ENCODE data around the gene ACADVL. TPM values are rescaled to one million over a fixed set of nuclear protein-coding genes. Genes with fewer than 3 reads are reported as not detected.

Gene ACADVL
- total and polyA plus RNA-seq, 7 experiments from 2014 or later, result 75.3 to 390 (median 335) TPM

GRCh38 chr17:7215136-7215638 lies 4.6 kb upstream of the ACADVL start:
- Histone ChIP-seq H3K36me3 (ENCODE audit: control insufficient read depth in 2 of 3, insufficient read depth in 3 of 3, low read length in 3 of 3) (peaks cover 0 to 6% (median 0%) of the 10 kb centered on the region in 3 experiments), H3K27ac (ENCODE audit: low read depth, low read length) (peak overlapping the region; percentile 97), H3K4me1 (ENCODE audit: control insufficient read depth in 2 of 2, insufficient read depth in 2 of 2, low read length in 2 of 2) (peaks cover 26 to 51% of the 10 kb centered on the region in 2 donors), H3K27me3 (ENCODE audit: control insufficient read depth in 2 of 2, insufficient read depth in 2 of 2, low read length in 2 of 2) (no peaks in the 10 kb centered on the region), H3K4me3 (ENCODE audit: low read length) (peak overlapping the region; percentile 61), H3K9me3 (ENCODE audit: control insufficient read depth in 2 of 3, low read length in 3 of 3) (no peaks in the 10 kb centered on the region)
- H3K36me3 Mint-ChIP-seq, result no peaks in the 10 kb centered on the region
- peaks cover 36 to 70% (median 66%) of the 10 kb centered on the region in 7 donors for H3K4me1 Mint-ChIP-seq
- H3K27me3 Mint-ChIP-seq, result peaks cover 0 to 14% (median 0%) of the 10 kb centered on the region in 5 donors
- ATAC-seq (no peak), DNase-seq (no peak)
- POLR2A ChIA-PET, result interaction anchor here (0.6 to 13.7 kb wide), 9 partner anchors 11 to 368 kb away, joined by 3 to 265 read pairs (median 5); partner anchors contain the start of genes ACAP1, DVL2, GABARAP and MPDU1
- peak overlapping the region; percentile 90 to 100 (median 99) for H3K27ac Mint-ChIP-seq
- peaks cover 0 to 6% (median 0%) of the 10 kb centered on the region in 11 donors for H3K9me3 Mint-ChIP-seq
- H3K4me3 Mint-ChIP-seq, result peak overlapping the region; percentile 76 to 97 (median 94)
- intact Hi-C loops (cut with micrococcal nuclease), result loop anchor here (1.0 to 10.0 kb wide), 7 partner anchors 168 to 630 kb away; partner anchors contain the start of genes C17orf100 (in 1 of the 2), KDM6B (in 1 of the 2), MED31 (in 1 of the 2) and POLR2A (in 1 of the 2)
- CTCF ChIA-PET, result no interaction called here

DNA sequence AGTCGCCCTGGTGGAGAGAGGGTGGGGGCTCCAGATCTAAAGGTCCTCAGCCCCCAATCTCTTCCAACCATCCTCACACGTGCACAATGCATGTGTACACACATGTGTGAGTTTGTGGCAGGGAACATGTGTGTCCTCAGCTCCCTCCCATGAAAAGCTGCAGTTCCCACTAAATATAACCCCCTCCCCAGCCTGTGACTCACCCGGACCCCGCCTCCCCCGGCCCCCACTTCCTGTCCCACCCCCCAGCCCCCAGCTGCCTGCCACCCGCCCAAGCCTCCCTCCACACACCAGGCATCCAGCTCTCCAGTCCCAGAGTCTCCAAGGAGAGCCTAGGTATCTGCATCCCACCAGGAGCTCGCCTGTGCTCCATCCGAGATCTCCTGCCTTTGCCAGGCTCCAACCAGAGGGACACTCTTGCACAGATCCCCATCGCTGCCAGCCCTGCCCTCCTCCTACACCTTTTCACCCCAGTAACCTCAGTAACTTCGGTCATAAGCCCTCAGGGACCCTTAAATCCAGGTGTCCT lies 4.0 kb upstream of the ACADVL start:
- peak overlapping the region; percentile 61 for H3K4me3 ChIP-seq (ENCODE audit: low read length)
- peak overlapping the region; percentile 97 for H3K27ac ChIP-seq (ENCODE audit: low read depth, low read length)
- H3K4me1 Mint-ChIP-seq, result peaks cover 37 to 75% (median 70%) of the 10 kb centered on the region in 7 donors
- no peaks in the 10 kb centered on the region for H3K36me3 Mint-ChIP-seq
- H3K27me3 ChIP-seq (ENCODE audit: control insufficient read depth in 2 of 2, insufficient read depth in 2 of 2, low read length in 2 of 2), result no peaks in the 10 kb centered on the region
- H3K9me3 ChIP-seq (ENCODE audit: control insufficient read depth in 2 of 3, low read length in 3 of 3), result no peaks in the 10 kb centered on the region
- H3K9me3 Mint-ChIP-seq, result peaks cover 0 to 6% (median 0%) of the 10 kb centered on the region in 11 donors
- DNase-seq, result peak in 1 of 9 donors; percentile 45
- intact Hi-C loops (cut with micrococcal nuclease), result loop anchor here (1.0 to 10.0 kb wide), 7 partner anchors 169 to 629 kb away; partner anchors contain the start of genes C17orf100 (in 1 of the 2), KDM6B (in 1 of the 2), MED31 (in 1 of the 2) and POLR2A (in 1 of the 2)
- peaks cover 0 to 11% (median 0%) of the 10 kb centered on the region in 5 donors for H3K27me3 Mint-ChIP-seq
- ChIA-PET CTCF (no interaction called here), POLR2A (interaction anchor here (0.9 to 13.7 kb wide), 6 partner anchors 12 to 121 kb away, joined by 3 to 265 read pairs (median 4); partner anchors contain the start of genes ACAP1, DVL2, GABARAP and PHF23)
- peak overlapping the region; percentile 43 to 97 (median 88) for H3K4me3 Mint-ChIP-seq
- peaks cover 30 to 56% of the 10 kb centered on the region in 2 donors for H3K4me1 ChIP-seq (ENCODE audit: control insufficient read depth in 2 of 2, insufficient read depth in 2 of 2, low read length in 2 of 2)
- no peak for ATAC-seq
- peak overlapping the region; percentile 90 to 100 (median 99) for H3K27ac Mint-ChIP-seq
- H3K36me3 ChIP-seq (ENCODE audit: control insufficient read depth in 2 of 3, insufficient read depth in 3 of 3, low read length in 3 of 3), result peaks cover 0 to 6% (median 0%) of the 10 kb centered on the region in 3 experiments

- H3K27me3 Mint-ChIP-seq, result peaks cover 0 to 8% (median 0%) of the 10 kb centered on the region in 5 donors
- no peak for ATAC-seq
- POLR2A ChIA-PET, result interaction anchor here (0.7 to 13.7 kb wide), 5 partner anchors 12 to 121 kb away, joined by 3 to 265 read pairs (median 3); partner anchors contain the start of genes DVL2, GABARAP and PHF23
- H3K27ac ChIP-seq (ENCODE audit: low read depth, low read length), result peak overlapping the region; percentile 70
- H3K27me3 ChIP-seq (ENCODE audit: control insufficient read depth in 2 of 2, insufficient read depth in 2 of 2, low read length in 2 of 2), result no peaks in the 10 kb centered on the region
- no peak for DNase-seq
- H3K36me3 Mint-ChIP-seq, result peaks cover 0 to 5% (median 0%) of the 10 kb centered on the region in 5 donors
- peak overlapping the region; percentile 43 to 94 (median 76) for H3K4me3 Mint-ChIP-seq
- peaks cover 35 to 57% of the 10 kb centered on the region in 2 donors for H3K4me1 ChIP-seq (ENCODE audit: control insufficient read depth in 2 of 2, insufficient read depth in 2 of 2, low read length in 2 of 2)
- no peaks in the 10 kb centered on the region for H3K9me3 ChIP-seq (ENCODE audit: control insufficient read depth in 2 of 3, low read length in 3 of 3)
- CTCF ChIA-PET, result no interaction called here
- no peak overlapping the region for H3K4me3 ChIP-seq (ENCODE audit: low read length)
- peaks cover 0 to 6% (median 0%) of the 10 kb centered on the region in 3 experiments for H3K36me3 ChIP-seq (ENCODE audit: control insufficient read depth in 2 of 3, insufficient read depth in 3 of 3, low read length in 3 of 3)
- H3K9me3 Mint-ChIP-seq, result peaks cover 0 to 6% (median 0%) of the 10 kb centered on the region in 11 donors
- intact Hi-C loops (cut with micrococcal nuclease), result loop anchor here (10.0 kb wide), 3 partner anchors 562 to 628 kb away; partner anchors contain the start of genes C17orf100 (in 1 of the 2), KDM6B (in 1 of the 2) and MED31 (in 1 of the 2)
- peaks cover 45 to 82% (median 77%) of the 10 kb centered on the region in 7 donors for H3K4me1 Mint-ChIP-seq
- H3K27ac Mint-ChIP-seq, result peak overlapping the region; percentile 53 to 100 (median 94)
Measured at GRCh38 chr17:7216242-7217112, 3.3 kb upstream of the ACADVL start.

- intact Hi-C loops (cut with micrococcal nuclease), result loop anchor here (10.0 kb wide), 3 partner anchors 563 to 627 kb away; partner anchors contain the start of genes C17orf100 (in 1 of the 2), KDM6B (in 1 of the 2) and MED31 (in 1 of the 2)
- H3K9me3 ChIP-seq (ENCODE audit: control insufficient read depth in 2 of 3, low read length in 3 of 3), result no peaks in the 10 kb centered on the region
- Mint-ChIP-seq H3K4me1 (peaks cover 45 to 79% (median 74%) of the 10 kb centered on the region in 7 donors), H3K27me3 (peaks cover 0 to 3% (median 0%) of the 10 kb centered on the region in 5 donors), H3K36me3 (peaks cover 0 to 5% (median 0%) of the 10 kb centered on the region in 5 donors), H3K4me3 (peak overlapping the region; percentile 75 to 94 (median 86)), H3K27ac (peak overlapping the region; percentile 62 to 100 (median 94)), H3K9me3 (peaks cover 0 to 6% (median 0%) of the 10 kb centered on the region in 11 donors)
- ATAC-seq (no peak), DNase-seq (peak in 1 of 9 donors; percentile 21)
- H3K4me1 ChIP-seq (ENCODE audit: control insufficient read depth in 2 of 2, insufficient read depth in 2 of 2, low read length in 2 of 2), result peaks cover 35 to 57% of the 10 kb centered on the region in 2 donors
- H3K27me3 ChIP-seq (ENCODE audit: control insufficient read depth in 2 of 2, insufficient read depth in 2 of 2, low read length in 2 of 2), result no peaks in the 10 kb centered on the region
- ChIA-PET POLR2A (interaction anchor here (0.6 to 13.7 kb wide), 3 partner anchors 11 to 19 kb away, joined by 4 to 265 read pairs (median 8); partner anchors contain the start of genes DVL2, GABARAP and PHF23), CTCF (interaction anchor here (0.5 kb wide), 1 partner anchor 62 kb away, joined by 4 read pairs; no protein-coding TSS in a partner anchor)
- H3K27ac ChIP-seq (ENCODE audit: low read depth, low read length), result peak overlapping the region; percentile 75
- peaks cover 0 to 9% (median 0%) of the 10 kb centered on the region in 3 experiments for H3K36me3 ChIP-seq (ENCODE audit: control insufficient read depth in 2 of 3, insufficient read depth in 3 of 3, low read length in 3 of 3)
- peak overlapping the region; percentile 45 for H3K4me3 ChIP-seq (ENCODE audit: low read length)
Measured at GRCh38 chr17:7217113-7217987, 2.4 kb upstream of the ACADVL start.

- POLR2A ChIA-PET, result interaction anchor here (0.7 to 13.7 kb wide), 3 partner anchors 10 to 63 kb away, joined by 3 to 265 read pairs (median 8); partner anchors contain the start of genes DVL2, GABARAP, PHF23 and SLC2A4
- peak overlapping the region; percentile 45 for H3K4me3 ChIP-seq (ENCODE audit: low read length)
- no peak for DNase-seq
Measured at GRCh38 chr17:7218166-7218565, 1.6 kb upstream of the ACADVL start.

More at GRCh38 chr17:7218166-7218565, 1.6 kb upstream of the ACADVL start:
- H3K9me3 Mint-ChIP-seq, result peaks cover 0 to 6% (median 0%) of the 10 kb centered on the region in 11 donors
- peaks cover 35 to 57% of the 10 kb centered on the region in 2 donors for H3K4me1 ChIP-seq (ENCODE audit: control insufficient read depth in 2 of 2, insufficient read depth in 2 of 2, low read length in 2 of 2)
- H3K4me1 Mint-ChIP-seq, result peaks cover 44 to 77% (median 73%) of the 10 kb centered on the region in 7 donors
- no peaks in the 10 kb centered on the region for H3K27me3 ChIP-seq (ENCODE audit: control insufficient read depth in 2 of 2, insufficient read depth in 2 of 2, low read length in 2 of 2)
- H3K27ac ChIP-seq (ENCODE audit: low read depth, low read length), result peak overlapping the region; percentile 75
- peak overlapping the region; percentile 62 to 98 (median 88) for H3K27ac Mint-ChIP-seq
- H3K9me3 ChIP-seq (ENCODE audit: control insufficient read depth in 2 of 3, low read length in 3 of 3), result no peaks in the 10 kb centered on the region
- CTCF ChIA-PET, result interaction anchor here (0.5 to 1.1 kb wide), 2 partner anchors 12 to 61 kb away, joined by 3 to 4 read pairs; no protein-coding TSS in a partner anchor
- H3K36me3 Mint-ChIP-seq, result peaks cover 0 to 5% (median 0%) of the 10 kb centered on the region in 5 donors
- H3K4me3 Mint-ChIP-seq, result peak overlapping the region; percentile 75 to 92 (median 86)
- peaks cover 0 to 17% (median 0%) of the 10 kb centered on the region in 3 experiments for H3K36me3 ChIP-seq (ENCODE audit: control insufficient read depth in 2 of 3, insufficient read depth in 3 of 3, low read length in 3 of 3)
- no peaks in the 10 kb centered on the region for H3K27me3 Mint-ChIP-seq
- intact Hi-C loops (cut with micrococcal nuclease), result loop anchor here (2.0 to 10.0 kb wide), 4 partner anchors 13 to 627 kb away; partner anchors contain the start of genes C17orf100 (in 1 of the 2), KDM6B (in 1 of the 2) and MED31 (in 1 of the 2)
- ATAC-seq, result no peak

All from naive thymus-derived CD4-positive, alpha-beta T cell (primary cell).